Progenitor cell of endocrine pancreas (in vitro differentiated cells): ENCODE data around the gene ASTN1. TPM values are rescaled to one million over a fixed set of nuclear protein-coding genes. Genes with fewer than 3 reads are reported as not detected.

Experiments
- DNase-seq: peaks from one replicate; pipeline ENCODE4 v3.0.0; 2021; ENCODE audit warnings: low spot score; ENCODE audit not compliant: unreplicated experiment
- H3K27ac Mint-ChIP-seq: 2 replicates; pipeline ENCODE4 v1.8.0; 2021; ENCODE audit warnings: mild to moderate bottlenecking, moderate library complexity, mixed read lengths
- H3K27me3 Mint-ChIP-seq: 2 replicates; pipeline ENCODE4 v1.8.0; 2021; ENCODE audit warnings: mixed read lengths
- H3K36me3 Mint-ChIP-seq: 2 replicates; pipeline ENCODE4 v1.8.0; 2022; ENCODE audit warnings: mixed read lengths; ENCODE audit not compliant: insufficient read depth
- H3K4me1 Mint-ChIP-seq: 2 replicates; pipeline ENCODE4 v1.8.0; 2021; ENCODE audit warnings: low read depth, mixed read lengths
- H3K4me3 Mint-ChIP-seq: 2 replicates; pipeline ENCODE4 v1.8.0; 2021; ENCODE audit warnings: low read depth, mild to moderate bottlenecking, moderate library complexity, mixed read lengths
- H3K9me3 Mint-ChIP-seq: 2 replicates; pipeline ENCODE4 v1.8.0; 2021; ENCODE audit warnings: low read depth, mixed read lengths
- total RNA-seq: library from RNA; stranded (reverse); gene quantifications from 2 replicates; pipeline ENCODE4 v1.2.1, GENCODE V29; 2021
- TF ChIP-seq, protein P1 (sequence below): fragments of 200-600 bp; sonication (generic); IDR thresholded peaks from one replicate; pipeline ENCODE4 v1.5.0; 2021; ENCODE audit warnings: antibody characterized with exemption, mild to moderate bottlenecking; ENCODE audit not compliant: unreplicated experiment

ASTN1 gene
- total RNA-seq, 1 donor from 2014 or later = 0.72 TPM

DNA sequence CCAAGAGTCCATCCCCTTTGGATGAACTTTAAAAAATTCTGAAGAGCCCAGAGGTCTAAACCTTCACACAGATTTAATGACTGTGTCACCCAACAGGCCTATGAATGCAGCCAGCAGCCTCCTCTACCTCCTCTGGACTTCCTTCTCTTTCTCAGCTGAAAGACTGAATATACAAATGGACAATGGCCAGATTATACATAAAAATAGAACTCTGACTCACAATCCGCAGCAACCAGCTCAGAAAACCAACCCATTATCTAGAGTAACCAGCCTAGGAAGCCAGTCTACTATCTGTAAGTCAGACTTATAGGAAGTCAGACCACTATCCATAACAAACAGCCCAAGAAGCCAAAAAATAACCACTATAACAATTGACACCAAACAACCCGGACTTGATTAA is 224.5 kb downstream of the ASTN1 start:
- Mint-ChIP-seq H3K27ac (no peak overlapping the region), H3K27me3 (peaks cover 2% of the 10 kb centered on the region), H3K4me3 (no peak overlapping the region), H3K9me3 (peaks cover 7% of the 10 kb centered on the region), H3K36me3 (peaks cover 1% of the 10 kb centered on the region), H3K4me1 (no peaks in the 10 kb centered on the region)
- DNase-seq = no peak
- TF ChIP-seq, protein P1, sequence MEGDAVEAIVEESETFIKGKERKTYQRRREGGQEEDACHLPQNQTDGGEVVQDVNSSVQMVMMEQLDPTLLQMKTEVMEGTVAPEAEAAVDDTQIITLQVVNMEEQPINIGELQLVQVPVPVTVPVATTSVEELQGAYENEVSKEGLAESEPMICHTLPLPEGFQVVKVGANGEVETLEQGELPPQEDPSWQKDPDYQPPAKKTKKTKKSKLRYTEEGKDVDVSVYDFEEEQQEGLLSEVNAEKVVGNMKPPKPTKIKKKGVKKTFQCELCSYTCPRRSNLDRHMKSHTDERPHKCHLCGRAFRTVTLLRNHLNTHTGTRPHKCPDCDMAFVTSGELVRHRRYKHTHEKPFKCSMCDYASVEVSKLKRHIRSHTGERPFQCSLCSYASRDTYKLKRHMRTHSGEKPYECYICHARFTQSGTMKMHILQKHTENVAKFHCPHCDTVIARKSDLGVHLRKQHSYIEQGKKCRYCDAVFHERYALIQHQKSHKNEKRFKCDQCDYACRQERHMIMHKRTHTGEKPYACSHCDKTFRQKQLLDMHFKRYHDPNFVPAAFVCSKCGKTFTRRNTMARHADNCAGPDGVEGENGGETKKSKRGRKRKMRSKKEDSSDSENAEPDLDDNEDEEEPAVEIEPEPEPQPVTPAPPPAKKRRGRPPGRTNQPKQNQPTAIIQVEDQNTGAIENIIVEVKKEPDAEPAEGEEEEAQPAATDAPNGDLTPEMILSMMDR = no peak

DNA sequence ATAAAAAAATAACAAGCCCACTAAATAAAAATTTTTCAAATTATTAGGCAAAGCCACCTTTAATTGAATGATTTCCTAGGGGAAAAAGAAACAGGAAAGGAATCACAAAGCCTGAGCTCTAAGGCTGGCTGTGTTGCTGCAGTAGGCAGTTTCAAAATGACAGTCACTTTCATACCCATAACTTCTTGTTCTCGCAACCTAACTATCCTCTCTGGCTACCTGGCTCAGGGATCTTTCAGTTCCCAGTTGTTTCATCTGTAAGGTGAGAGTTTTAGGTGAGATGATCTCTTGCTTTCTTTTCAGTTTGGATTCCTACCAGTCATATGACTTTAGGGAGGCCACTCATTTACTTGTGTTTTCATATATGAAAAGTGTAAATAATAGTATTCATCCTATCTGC is 226.1 kb downstream of the ASTN1 start:
- Mint-ChIP-seq H3K4me3 (no peak overlapping the region), H3K36me3 (peaks cover 1% of the 10 kb centered on the region), H3K27me3 (peaks cover 2% of the 10 kb centered on the region), H3K27ac (no peak overlapping the region), H3K4me1 (peaks cover 3% of the 10 kb centered on the region), H3K9me3 (peaks cover 7% of the 10 kb centered on the region)
- DNase-seq = no peak
- TF ChIP-seq, protein P1 = no peak

DNA sequence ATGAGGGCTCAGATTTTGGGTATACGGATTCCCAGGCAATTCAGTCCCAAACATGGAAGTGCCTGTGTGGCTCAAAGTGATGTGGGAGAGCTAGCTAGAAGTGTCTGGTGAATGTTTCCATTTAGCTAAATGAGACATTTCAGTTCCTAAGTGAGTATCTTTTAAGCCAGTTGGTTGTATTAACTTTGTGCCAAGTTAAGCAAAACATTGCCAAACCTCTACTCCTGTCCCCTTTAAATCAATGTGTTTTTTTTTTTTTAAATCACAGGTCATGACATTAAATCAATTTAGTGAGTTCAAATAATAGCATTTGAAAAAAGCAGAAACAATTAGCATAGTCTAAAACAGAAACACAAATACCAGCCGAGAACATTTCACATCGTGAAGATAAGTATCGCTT is 230.1 kb downstream of the ASTN1 start:
- H3K27ac Mint-ChIP-seq = no peak overlapping the region
- H3K27me3 Mint-ChIP-seq = peaks cover 10% of the 10 kb centered on the region
- DNase-seq = no peak
- no peaks in the 10 kb centered on the region for H3K36me3 Mint-ChIP-seq
- H3K4me1 Mint-ChIP-seq = peaks cover 3% of the 10 kb centered on the region
- H3K9me3 Mint-ChIP-seq = no peaks in the 10 kb centered on the region
- H3K4me3 Mint-ChIP-seq = no peak overlapping the region
- TF ChIP-seq, protein P1 = no peak

DNA sequence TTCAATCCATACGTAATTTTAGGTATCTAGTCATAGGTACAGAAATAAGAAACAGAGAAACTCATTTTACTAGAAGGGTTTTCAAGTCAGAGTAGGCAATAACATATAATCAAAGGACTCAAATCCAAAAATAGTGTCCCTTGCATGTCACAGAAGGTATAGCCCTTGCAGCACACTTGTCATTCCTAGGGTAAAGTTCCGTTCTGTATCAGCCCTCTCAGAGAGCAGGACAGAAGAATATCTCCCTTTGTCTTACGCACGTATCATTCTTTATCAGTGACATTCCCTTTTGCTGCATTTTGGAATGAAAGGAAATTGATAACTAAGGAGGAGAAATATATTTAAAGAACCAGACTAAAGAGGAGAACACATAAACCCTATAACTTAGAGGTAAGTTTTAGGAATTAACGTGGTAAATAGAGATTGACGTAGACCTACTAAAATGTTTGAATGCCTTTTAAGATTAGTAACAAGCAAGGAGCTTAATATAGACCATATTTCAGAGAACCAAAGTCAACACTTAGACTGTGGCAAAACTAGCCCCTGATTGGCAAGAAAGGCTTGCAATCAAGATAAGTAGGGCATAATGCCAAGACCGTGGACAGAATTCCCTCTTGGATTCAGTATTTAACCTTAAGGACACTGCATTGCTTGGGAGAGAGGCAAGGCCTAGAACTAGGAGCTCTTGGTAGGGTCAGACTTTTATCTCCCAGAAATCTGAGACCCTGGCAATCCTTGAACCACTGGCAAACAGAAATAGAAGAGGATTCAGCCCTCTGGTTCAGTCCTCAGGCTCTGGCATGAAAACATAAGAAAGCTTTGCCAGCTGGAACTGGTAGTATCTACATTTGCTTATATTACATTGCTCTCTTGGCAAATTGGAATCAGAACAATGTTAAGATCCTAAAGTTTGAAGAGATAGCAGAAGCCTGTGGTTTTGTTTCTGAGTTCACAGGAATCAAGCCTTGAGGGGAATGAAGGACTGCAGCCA is 232.1 kb downstream of the ASTN1 start:
- Mint-ChIP-seq H3K27me3 (peaks cover 18% of the 10 kb centered on the region), H3K36me3 (no peaks in the 10 kb centered on the region), H3K4me1 (peaks cover 3% of the 10 kb centered on the region), H3K27ac (no peak overlapping the region), H3K4me3 (no peak overlapping the region), H3K9me3 (no peaks in the 10 kb centered on the region)
- DNase-seq = no peak
- TF ChIP-seq, protein P1 = no peak

DNA sequence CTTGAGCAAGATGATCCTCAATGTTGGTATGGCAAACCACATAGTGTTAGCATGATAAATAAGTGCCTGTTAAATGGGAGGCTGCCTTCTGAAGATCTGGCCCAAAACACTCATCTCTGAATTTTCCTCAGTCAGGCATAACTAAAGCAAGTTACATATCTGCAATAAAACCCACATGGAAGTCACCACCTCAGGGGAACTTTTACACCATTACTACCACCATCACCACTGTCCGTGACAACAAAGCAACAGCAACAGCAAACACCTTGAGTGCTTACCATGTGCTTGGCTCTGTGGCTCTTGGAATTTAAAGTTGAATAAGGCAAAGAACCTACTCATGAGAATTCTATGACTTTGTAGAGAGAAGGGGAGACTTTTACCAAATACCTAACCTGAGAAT is 233.0 kb downstream of the ASTN1 start:
- TF ChIP-seq, protein P1 = no peak
- no peaks in the 10 kb centered on the region for H3K36me3 Mint-ChIP-seq
- H3K9me3 Mint-ChIP-seq = no peaks in the 10 kb centered on the region
- H3K4me1 Mint-ChIP-seq = peaks cover 3% of the 10 kb centered on the region
- DNase-seq = no peak
- no peak overlapping the region for H3K4me3 Mint-ChIP-seq
- no peak overlapping the region for H3K27ac Mint-ChIP-seq
- H3K27me3 Mint-ChIP-seq = peaks cover 18% of the 10 kb centered on the region
